Kidney tubule cell (primary cell): Measurements from ENCODE around the gene KSR1.
"Not testable (repeated sequence)": the region's sequence is repeated elsewhere in the genome, so short reads cannot be mapped to it uniquely, and the experiment has no call there.

Experiments used
- DNase-seq: peaks from one replicate; pipeline ENCODE4 v3.0.0-alpha.2; 2018; ENCODE audit warnings: low spot score

KSR1 gene

GRCh38 chr17:27609611-27610303 lies 153.5 kb downstream of the KSR1 start:
- peak; percentile 70 for DNase-seq

GRCh38 chr17:27610304-27610677 lies 154.0 kb downstream of the KSR1 start:
- no peak for DNase-seq

- DNase-seq = no peak
Measured at GRCh38 chr17:27612160-27612770, 156.0 kb downstream of the KSR1 start.

GRCh38 chr17:27613433-27613832 lies 157.2 kb downstream of the KSR1 start:
- DNase-seq = no peak

DNA sequence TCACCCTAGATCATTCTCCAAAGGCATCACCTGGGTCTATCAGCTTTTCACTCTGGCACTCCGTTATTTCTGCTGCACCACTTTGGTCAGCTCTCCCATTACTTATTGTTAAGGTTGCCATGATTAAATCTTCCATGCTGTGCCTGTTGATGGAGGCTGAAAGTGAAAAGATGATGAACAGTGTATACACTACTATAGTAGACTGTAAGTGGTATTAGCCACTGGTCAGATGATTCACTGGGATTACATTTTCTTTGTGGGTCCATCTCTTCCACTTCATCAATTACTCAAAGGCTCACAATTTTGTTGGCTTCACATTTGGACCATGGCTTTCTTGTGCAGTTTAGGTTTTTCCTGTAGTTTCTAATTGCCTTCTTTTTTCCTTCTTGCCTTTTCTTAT lies 158.9 kb downstream of the KSR1 start:
- DNase-seq = no peak

DNA sequence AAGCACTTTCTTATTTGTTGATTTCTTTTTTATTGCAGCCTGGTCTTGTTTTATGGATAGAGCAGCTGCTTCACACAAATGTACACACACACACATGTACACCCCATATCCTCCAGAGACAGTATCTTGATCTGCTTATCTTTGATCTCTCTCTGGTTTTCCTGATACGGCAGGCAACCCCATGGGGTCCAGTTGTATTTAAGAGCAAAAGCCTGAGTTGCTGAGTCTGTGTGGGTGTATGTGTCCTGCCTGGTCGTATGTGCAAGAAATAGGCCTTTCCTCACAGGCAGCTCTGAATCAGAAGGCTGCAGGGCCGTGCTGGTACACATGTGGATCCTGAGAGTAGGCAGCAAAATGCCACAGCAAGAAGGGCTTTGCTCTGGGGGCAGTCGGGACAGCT lies 160.2 kb downstream of the KSR1 start:
- no peak for DNase-seq

GRCh38 chr17:27618417-27618816 lies 162.2 kb downstream of the KSR1 start:
- DNase-seq = no peak

- no peak for DNase-seq
Measured at GRCh38 chr17:27620721-27621120, 164.5 kb downstream of the KSR1 start.

GRCh38 chr17:27621536-27621935 lies 165.3 kb downstream of the KSR1 start:
- DNase-seq = no peak

GRCh38 chr17:27621942-27622559 lies 165.8 kb downstream of the KSR1 start:
- DNase-seq = no peak

DNA sequence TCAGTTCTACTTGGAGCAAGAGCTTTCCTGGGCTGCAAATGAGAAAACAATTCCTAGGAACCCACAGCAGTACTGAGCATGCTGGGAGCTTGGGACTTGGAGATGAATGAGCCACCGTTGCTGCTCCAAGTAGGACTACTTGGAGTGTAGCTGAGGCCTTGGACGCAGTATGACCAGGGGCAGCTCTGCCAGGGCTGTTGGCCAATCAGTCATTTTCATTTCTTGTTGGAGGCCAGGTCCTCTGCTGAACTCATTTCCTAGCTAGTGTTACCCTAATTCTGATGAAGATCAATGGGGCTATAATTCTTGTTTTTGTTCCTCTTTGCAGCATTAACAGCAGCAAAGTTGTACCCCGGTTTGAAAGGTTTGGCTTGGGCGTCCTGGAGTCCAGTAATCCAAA lies 166.7 kb downstream of the KSR1 start:
- DNase-seq = no peak

DNA sequence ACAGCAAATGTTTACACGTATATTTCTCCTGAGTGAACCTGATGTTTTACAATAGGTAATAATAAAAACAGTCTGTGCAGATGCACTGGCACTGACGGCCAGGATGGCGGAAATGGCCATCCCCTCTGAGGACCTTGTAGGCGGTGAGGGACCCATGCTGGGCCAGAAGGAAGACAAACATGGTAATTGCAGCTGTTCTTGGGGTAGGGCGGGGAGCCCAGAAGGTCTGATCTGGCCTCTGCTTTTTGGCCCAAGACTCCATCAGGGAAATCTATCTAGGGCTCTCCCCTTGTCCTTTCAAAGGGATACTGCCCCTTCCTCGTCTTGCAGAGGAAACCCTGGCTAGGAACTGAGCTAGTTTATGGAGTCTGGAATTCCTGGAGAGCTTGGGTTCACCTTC lies 167.4 kb downstream of the KSR1 start:
- DNase-seq = no peak

GRCh38 chr17:27624539-27624938 lies 168.3 kb downstream of the KSR1 start:
- DNase-seq = no peak

GRCh38 chr17:27625856-27626255 lies 169.6 kb downstream of the KSR1 start:
- DNase-seq = no peak

- DNase-seq = no peak
Measured at GRCh38 chr17:27627514-27627913, 171.3 kb downstream of the KSR1 start.

DNA sequence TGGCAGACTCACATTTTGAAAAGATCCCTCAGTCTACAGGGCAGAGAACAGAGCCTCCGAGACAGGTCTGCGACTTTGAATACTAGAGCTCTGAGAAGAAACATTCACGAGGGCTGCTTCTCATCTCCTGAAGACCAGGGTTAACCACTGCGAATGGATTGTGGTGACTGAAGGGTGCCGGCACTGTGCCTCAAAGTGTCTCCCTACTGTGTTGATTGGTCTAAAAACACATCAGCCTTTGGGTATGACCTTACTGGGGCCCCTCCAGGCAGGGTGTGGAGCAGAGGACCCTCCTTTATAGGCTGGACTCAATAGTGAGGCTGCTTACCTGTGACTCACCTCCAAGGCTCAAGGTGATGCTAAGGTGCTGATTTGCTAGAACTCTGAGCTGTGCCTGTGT lies 172.1 kb downstream of the KSR1 start:
- no peak for DNase-seq

- not testable (repeated sequence) for DNase-seq
Measured at GRCh38 chr17:27629260-27629659, 173.0 kb downstream of the KSR1 start.

DNA sequence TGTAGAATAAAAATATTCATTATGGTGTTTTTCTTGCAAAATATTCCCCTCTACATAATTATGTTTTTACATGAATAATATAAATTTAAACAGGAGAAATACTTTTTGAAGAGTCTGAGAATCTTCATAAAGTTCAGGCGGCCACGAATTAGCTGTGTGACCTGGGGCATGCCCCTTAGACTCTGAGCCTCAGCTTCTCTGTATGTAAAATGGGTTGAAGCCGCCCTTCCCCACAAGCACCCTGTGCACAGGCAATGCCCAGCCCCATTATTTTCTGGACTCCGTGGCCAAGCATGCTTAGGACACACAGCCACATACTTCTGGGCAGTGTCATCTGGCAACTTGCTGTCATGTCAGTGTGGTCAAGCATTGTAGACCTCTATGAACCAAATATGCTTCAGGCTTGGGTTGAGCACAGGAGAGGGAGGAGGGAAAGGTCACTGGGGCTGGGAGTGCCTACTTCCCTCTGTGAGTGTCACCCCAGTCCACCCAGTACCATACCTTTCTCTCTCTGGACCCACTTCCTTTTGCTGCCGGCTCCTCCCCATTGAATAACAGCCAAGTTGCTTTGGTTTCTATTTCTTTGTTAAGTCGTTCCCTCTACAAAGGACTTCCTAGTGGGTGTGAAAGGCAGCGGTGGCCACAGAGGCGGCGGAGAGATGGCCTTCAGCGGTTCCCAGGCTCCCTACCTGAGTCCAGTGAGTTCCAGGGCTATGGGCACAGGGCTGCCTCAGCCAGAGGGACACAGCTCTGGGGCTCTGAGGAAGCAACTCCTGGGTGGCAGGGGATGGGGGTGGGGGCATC lies 174.6 kb downstream of the KSR1 start, which contains the start of gene LGALS9:
Gene LGALS9, plus strand, starts transcription at position 582 of the 804 bp plus-strand sequence. Its CDS starts 78 bp downstream, at position 660.
- peak; percentile 67 for DNase-seq

GRCh38 chr17:27631411-27631760 lies 175.1 kb downstream of the KSR1 start:
- DNase-seq = no peak

GRCh38 chr17:27631897-27632725 lies 175.9 kb downstream of the KSR1 start:
- DNase-seq = no peak

DNA sequence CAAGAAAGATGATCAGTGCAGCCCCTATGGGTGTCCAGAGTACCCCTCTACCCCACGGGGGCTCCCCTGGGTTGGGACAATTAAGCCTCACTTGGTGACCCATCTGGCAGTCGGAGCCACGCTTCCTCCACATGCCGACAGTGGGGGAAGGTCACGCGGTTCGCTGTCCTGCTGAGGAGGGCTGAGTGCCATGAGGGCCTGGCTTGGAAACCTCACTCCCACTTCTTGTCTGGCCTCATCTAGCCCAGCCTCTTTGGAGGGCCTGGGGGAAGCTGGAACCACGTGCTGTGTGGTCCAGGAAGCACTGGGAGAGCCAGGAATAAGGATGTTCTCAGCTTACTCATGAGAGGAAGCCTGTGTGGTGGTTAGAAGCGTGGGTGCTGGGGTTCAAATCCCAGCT lies 176.5 kb downstream of the KSR1 start:
- DNase-seq = peak; percentile 9
